ENCODE results near the gene C2orf49. TPM values are rescaled to one million over a fixed set of nuclear protein-coding genes. Genes with fewer than 3 reads are reported as not detected.

The C2orf49 gene
- polyA plus RNA-seq, 3 donors = 8.1 to 10.4 (median 8.6) TPM

- intact Hi-C loops (cut with micrococcal nuclease) = no loop called here
- H3K4me1 ChIP-seq (ENCODE audit: control insufficient read depth in 1 of 2, insufficient read depth in 2 of 2, low read length in 2 of 2) = peaks cover 7 to 12% of the 10 kb centered on the region in 2 donors
- H3K4me2 ChIP-seq (replicated peaks; ENCODE audit: extremely low read depth, low read length, poor library complexity, severe bottlenecking) = peak within 1 kb of the TSS; percentile 73
- no peak within 1 kb of the TSS for H3K27ac Mint-ChIP-seq
- no peaks in the 10 kb centered on the region for H3K36me3 Mint-ChIP-seq
- no peaks in the 10 kb centered on the region for H3K79me2 ChIP-seq (ENCODE audit: insufficient read depth, low read length)
- under 1% methylated on average over 73 of the region's 74 CpGs for WGBS (ENCODE audit: insufficient coverage)
- H3K4me1 Mint-ChIP-seq = peaks cover 10% of the 10 kb centered on the region
- no peak within 1 kb of the TSS for H3K27ac ChIP-seq (ENCODE audit: low read depth in 1 of 2, low read length in 2 of 2)
- H4K20me1 ChIP-seq (ENCODE audit: insufficient read depth, low read length) = no peaks in the 10 kb centered on the region
- H3K4me3 ChIP-seq (replicated peaks in 1 of 3; ENCODE audit: low read depth in 2 of 3, low read length in 3 of 3) = peak within 1 kb of the TSS in 2 of 3 experiments; percentile 8 to 70
- peak within 1 kb of the TSS; percentile 75 for H2AFZ ChIP-seq (ENCODE audit: insufficient read depth, low read depth, low read length, poor library complexity, severe bottlenecking)
- TF ChIP-seq, protein P1, sequence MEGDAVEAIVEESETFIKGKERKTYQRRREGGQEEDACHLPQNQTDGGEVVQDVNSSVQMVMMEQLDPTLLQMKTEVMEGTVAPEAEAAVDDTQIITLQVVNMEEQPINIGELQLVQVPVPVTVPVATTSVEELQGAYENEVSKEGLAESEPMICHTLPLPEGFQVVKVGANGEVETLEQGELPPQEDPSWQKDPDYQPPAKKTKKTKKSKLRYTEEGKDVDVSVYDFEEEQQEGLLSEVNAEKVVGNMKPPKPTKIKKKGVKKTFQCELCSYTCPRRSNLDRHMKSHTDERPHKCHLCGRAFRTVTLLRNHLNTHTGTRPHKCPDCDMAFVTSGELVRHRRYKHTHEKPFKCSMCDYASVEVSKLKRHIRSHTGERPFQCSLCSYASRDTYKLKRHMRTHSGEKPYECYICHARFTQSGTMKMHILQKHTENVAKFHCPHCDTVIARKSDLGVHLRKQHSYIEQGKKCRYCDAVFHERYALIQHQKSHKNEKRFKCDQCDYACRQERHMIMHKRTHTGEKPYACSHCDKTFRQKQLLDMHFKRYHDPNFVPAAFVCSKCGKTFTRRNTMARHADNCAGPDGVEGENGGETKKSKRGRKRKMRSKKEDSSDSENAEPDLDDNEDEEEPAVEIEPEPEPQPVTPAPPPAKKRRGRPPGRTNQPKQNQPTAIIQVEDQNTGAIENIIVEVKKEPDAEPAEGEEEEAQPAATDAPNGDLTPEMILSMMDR (IDR thresholded peaks at IDR 0.05) = peak; percentile 53
- H3K9me3 Mint-ChIP-seq = peaks cover 0 to 9% (median 3%) of the 10 kb centered on the region in 7 donors
- H3K36me3 ChIP-seq (replicated peaks in 1 of 2; ENCODE audit: control insufficient read depth in 1 of 2, insufficient read depth in 2 of 2, low read length in 2 of 2) = no peaks in the 10 kb centered on the region
- DNase-seq = peak; percentile 11 to 45 (median 26)
- H3K9ac ChIP-seq (ENCODE audit: insufficient read depth, low read length, poor library complexity, severe bottlenecking) = peak within 1 kb of the TSS; percentile 45
- peaks cover 0 to 4% of the 10 kb centered on the region in 2 donors for H3K9me3 ChIP-seq (replicated peaks in 1 of 2; ENCODE audit: control insufficient read depth in 1 of 2, insufficient read depth in 1 of 2, low read length in 2 of 2)
- peak within 1 kb of the TSS; percentile 56 to 83 for H3K4me3 Mint-ChIP-seq
- H3K27me3 Mint-ChIP-seq (ENCODE audit: low read depth in 3 of 3) = peaks cover 41 to 56% (median 43%) of the 10 kb centered on the region in 3 donors
- peaks cover 21 to 38% of the 10 kb centered on the region in 2 donors for H3K27me3 ChIP-seq (ENCODE audit: control insufficient read depth in 2 of 2, insufficient read depth in 2 of 2, low read length in 2 of 2)
Measured at GRCh38 chr2:105398336-105399206, 61.2 kb downstream of the C2orf49 start, which contains the start of gene FHL2. Gene FHL2, minus strand, starts transcription at chr2:105399051. Its CDS starts 12,535 bp downstream, at chr2:105386516.

Other genes with a start within 250 kb of the C2orf49 start
- not detected for gene GPR45, start 95.8 kb upstream of the C2orf49 start, polyA plus RNA-seq
- gene TGFBRAP1, start 7.8 kb upstream of the C2orf49 start, polyA plus RNA-seq = 10 to 100 TPM in 2 of 3 donors, 1 to 10 TPM in 1; 10.0 to 10.5 (median 10.2) TPM
- under 1 TPM in 2 of 3 donors, not detected in 1; 0.03 TPM for gene FHL2, start 61.5 kb downstream of the C2orf49 start, polyA plus RNA-seq